Tibial nerve (tissue), 4 donors: ENCODE results near the gene USB1. TPM values are rescaled to one million over a fixed set of nuclear protein-coding genes. Genes with fewer than 3 reads are reported as not detected.

Experiments used
- DNase-seq, 2 donors: peaks; one replicate each; pipeline ENCODE4 v3.0.0-alpha.2; 2019; ENCODE audit warnings: low spot score in 2 of 2
- H3K27ac ChIP-seq, 4 donors: fragments of 200-600 bp; sonication (generic) in 3 of 4; one replicate each; pipeline ENCODE4 v1.5.1; 2017 to 2019; ENCODE audit warnings: mild to moderate bottlenecking in 1 of 4
- H3K27me3 ChIP-seq, 2 donors: fragments of 200-600 bp; sonication (generic) in 1 of 2; one replicate each; pipeline versions ENCODE4 v1.5.1 to v1.6.0; 2017 to 2019
- H3K36me3 ChIP-seq, 3 donors: fragments of 200-600 bp; sonication (generic); one replicate each; pipeline ENCODE4 v1.5.1; 2018 to 2019
- H3K4me1 ChIP-seq, 4 donors: fragments of 200-600 bp; sonication (generic) in 3 of 4; one replicate each; pipeline ENCODE4 v1.5.1; 2017 to 2019
- H3K4me3 ChIP-seq, 4 donors: fragments of 200-600 bp; sonication (generic) in 3 of 4; one replicate each; pipeline ENCODE4 v1.5.1; 2017 to 2019; ENCODE audit warnings: mild to moderate bottlenecking in 1 of 4, moderate library complexity in 1 of 4
- H3K9me3 ChIP-seq, 4 donors: fragments of 200-600 bp; sonication (generic) in 3 of 4; one replicate each; pipeline ENCODE4 v1.5.1; 2017 to 2019
- CTCF ChIP-seq, 5 experiments: fragments of 200-600 bp in 3 of 5; fragments of 450-650 bp in 2 of 5; sonication (generic) in 3 of 5; IDR thresholded peaks; one replicate each; pipeline ENCODE4 v1.5.1; 2016 to 2019; ENCODE audit warnings: antibody characterized with exemption in 5 of 5, mild to moderate bottlenecking in 3 of 5, moderate library complexity in 2 of 5
- EP300 ChIP-seq, 2 donors: sonication (generic); formaldehyde crosslinking; IDR thresholded peaks; one replicate each; pipeline ENCODE4 v1.6.1; 2017; ENCODE audit warnings: antibody characterized with exemption in 2 of 2, mild to moderate bottlenecking in 1 of 2
- POLR2A ChIP-seq, 2 donors: fragments of 450-650 bp; IDR thresholded peaks; one replicate each; pipeline ENCODE4 v1.6.1; 2017; ENCODE audit warnings: antibody characterized with exemption in 2 of 2, mild to moderate bottlenecking in 2 of 2, moderate library complexity in 2 of 2
- WGBS, 2 donors: methylation state at CpG; one replicate each; pipeline ENCODE4 v1.1.5; 2018; 5-methylcytosine and 5-hydroxymethylcytosine counted together
- total RNA-seq, 4 donors: library from RNA; depleted of rRNA; stranded (reverse); fragments of >200 nt; gene quantifications; one replicate each; pipeline ENCODE4 v1.1.0, GENCODE V29; 2016

Gene USB1
- total RNA-seq, 4 donors from 2014 or later, result 23.1 to 80.4 (median 31.6) TPM

- WGBS, 2 donors, result 68 to 71% methylated on average over 9 of the region's 9 CpGs
- Histone ChIP-seq H3K4me3 (no peak overlapping the region), H3K9me3 (no peaks in the 10 kb centered on the region), H3K27ac (peak overlapping the region in 2 of 4 donors; percentile 83 to 91), H3K4me1 (peaks cover 0 to 21% (median 9%) of the 10 kb centered on the region in 4 donors), H3K36me3 (no peaks in the 10 kb centered on the region), H3K27me3 (peaks cover 0 to 13% of the 10 kb centered on the region in 2 donors)
- TF ChIP-seq CTCF (IDR thresholded peaks at IDR 0.05) (no peak), EP300 (IDR thresholded peaks at IDR 0.05) (no peak), POLR2A (IDR thresholded peaks at IDR 0.05) (no peak)
- no peak for DNase-seq
Measured at GRCh38 chr16:57986196-57986595, 15.0 kb upstream of the USB1 start.

GRCh38 chr16:57987441-57988177 lies 13.6 kb upstream of the USB1 start:
- no peak for TF ChIP-seq CTCF (IDR thresholded peaks at IDR 0.05)
- TF ChIP-seq POLR2A (IDR thresholded peaks at IDR 0.05), result no peak
- TF ChIP-seq EP300 (IDR thresholded peaks at IDR 0.05), result no peak
- H3K4me3 ChIP-seq, result no peak overlapping the region
- WGBS, 2 donors, result 96% methylated on average over 8 of the region's 8 CpGs
- no peaks in the 10 kb centered on the region for H3K9me3 ChIP-seq
- H3K36me3 ChIP-seq, result no peaks in the 10 kb centered on the region
- peaks cover 0 to 21% (median 9%) of the 10 kb centered on the region in 4 donors for H3K4me1 ChIP-seq
- DNase-seq, result no peak
- no peak overlapping the region for H3K27ac ChIP-seq
- H3K27me3 ChIP-seq, result peaks cover 0 to 13% of the 10 kb centered on the region in 2 donors

- no peak overlapping the region for H3K4me3 ChIP-seq
- H3K27me3 ChIP-seq, result peaks cover 0 to 8% of the 10 kb centered on the region in 2 donors
- TF ChIP-seq POLR2A (IDR thresholded peaks at IDR 0.05) (no peak), EP300 (IDR thresholded peaks at IDR 0.05) (no peak), CTCF (IDR thresholded peaks at IDR 0.05) (no peak)
- 67 to 71% methylated on average over 1 of the region's 1 CpG for WGBS, 2 donors
- no peak overlapping the region for H3K27ac ChIP-seq
- peaks cover 0 to 21% (median 8%) of the 10 kb centered on the region in 4 donors for H3K4me1 ChIP-seq
- peaks cover 0 to 13% (median 0%) of the 10 kb centered on the region in 3 donors for H3K36me3 ChIP-seq
- DNase-seq, result no peak
- H3K9me3 ChIP-seq, result no peaks in the 10 kb centered on the region
Measured at GRCh38 chr16:57988929-57989328, 12.3 kb upstream of the USB1 start.

GRCh38 chr16:57991551-57992059 lies 9.6 kb upstream of the USB1 start:
- H3K36me3 ChIP-seq, result peaks cover 0 to 38% (median 3%) of the 10 kb centered on the region in 3 donors
- H3K27me3 ChIP-seq, result no peaks in the 10 kb centered on the region
- H3K4me3 ChIP-seq, result no peak overlapping the region
- peaks cover 0 to 16% (median 0%) of the 10 kb centered on the region in 4 donors for H3K4me1 ChIP-seq
- TF ChIP-seq EP300 (IDR thresholded peaks at IDR 0.05), result no peak
- no peak for TF ChIP-seq POLR2A (IDR thresholded peaks at IDR 0.05)
- no peak for TF ChIP-seq CTCF (IDR thresholded peaks at IDR 0.05)
- H3K9me3 ChIP-seq, result no peaks in the 10 kb centered on the region
- WGBS, 2 donors, result 82 to 83% methylated on average over 10 of the region's 11 CpGs
- no peak for DNase-seq
- H3K27ac ChIP-seq, result no peak overlapping the region

GRCh38 chr16:57992084-57992483 lies 9.1 kb upstream of the USB1 start:
- Histone ChIP-seq H3K4me3 (no peak overlapping the region), H3K9me3 (no peaks in the 10 kb centered on the region), H3K4me1 (peaks cover 0 to 16% (median 0%) of the 10 kb centered on the region in 4 donors), H3K27me3 (no peaks in the 10 kb centered on the region), H3K36me3 (peaks cover 3 to 43% (median 5%) of the 10 kb centered on the region in 3 donors), H3K27ac (no peak overlapping the region)
- WGBS, 2 donors, result 87 to 92% methylated on average over 6 of the region's 6 CpGs
- no peak for TF ChIP-seq EP300 (IDR thresholded peaks at IDR 0.05)
- TF ChIP-seq POLR2A (IDR thresholded peaks at IDR 0.05), result no peak
- TF ChIP-seq CTCF (IDR thresholded peaks at IDR 0.05), result no peak
- no peak for DNase-seq
